OCI-LY7 (cell line): ENCODE data around the gene FTCDNL1. TPM values are rescaled to one million over a fixed set of nuclear protein-coding genes. Genes with fewer than 3 reads are reported as not detected.

ENCODE experiments used
- BruUV-seq: library from RNA; stranded (reverse); fragments of 400-500 nt; replicated peaks from 2 replicates; lab custom pipeline; 2021; lab: Mats Ljungman, UMichigan
- CTCF ChIA-PET: fragments of 300-600 bp; sonication (Branson Sonifier 250); formaldehyde crosslinking; loops from one replicate; lab custom pipeline; 2022; ENCODE audit warnings: antibody characterized with exemption; ENCODE audit not compliant: unreplicated experiment; lab: Charles Lee
- POLR2A ChIA-PET: fragments of 300-600 bp; sonication (Branson Sonifier 250); formaldehyde crosslinking; loops from one replicate; lab custom pipeline; 2022; ENCODE audit warnings: antibody characterized with exemption; lab: Charles Lee
- DNase-seq: peaks from one replicate; pipeline ENCODE4 v3.0.0-alpha.2; 2015; ENCODE audit warnings: low spot score
- H2AFZ ChIP-seq: fragments of 200-600 bp; sonication (generic), shearing (Covaris generic); 2 replicates; pipeline ENCODE4 v1.6.1; 2014; ENCODE audit warnings: mild to moderate bottlenecking, antibody characterized with exemption, low read length, moderate library complexity
- H3K27ac ChIP-seq: fragments of 200-600 bp; sonication (generic); 2 replicates; pipeline ENCODE4 v1.5.1; 2014; ENCODE audit warnings: mixed run types, low read depth, mild to moderate bottlenecking, moderate library complexity, low read length, inconsistent platforms; ENCODE audit not compliant: poor library complexity, severe bottlenecking
- H3K36me3 ChIP-seq: fragments of 200-600 bp; sonication (generic); 2 replicates; pipeline ENCODE4 v1.6.1; 2014; ENCODE audit warnings: mild to moderate bottlenecking, antibody characterized with exemption, low read length, moderate library complexity, mixed read lengths; ENCODE audit not compliant: insufficient read depth
- H3K4me1 ChIP-seq: fragments of 200-600 bp; sonication (generic); 2 replicates; pipeline ENCODE4 v1.5.1; 2014; ENCODE audit warnings: mild to moderate bottlenecking, low read length; ENCODE audit not compliant: insufficient read depth, poor library complexity, severe bottlenecking
- H3K4me2 ChIP-seq: fragments of 200-600 bp; sonication (generic); 2 replicates; pipeline ENCODE4 v1.6.1; 2014; ENCODE audit warnings: mild to moderate bottlenecking, low read length
- H3K4me3 ChIP-seq: fragments of 200-600 bp; sonication (generic); 2 replicates; pipeline ENCODE4 v1.5.1; 2014; ENCODE audit warnings: mild to moderate bottlenecking, low read depth, low read length; ENCODE audit not compliant: poor library complexity, severe bottlenecking
- H3K79me2 ChIP-seq: fragments of 200-600 bp; sonication (generic); 2 replicates; pipeline ENCODE4 v1.6.1; 2016; ENCODE audit warnings: low read depth, mild to moderate bottlenecking, low read length, moderate library complexity, mixed read lengths; ENCODE audit not compliant: insufficient read depth
- H3K9me2 ChIP-seq: fragments of 200-600 bp; sonication (generic); 2 replicates; pipeline ENCODE4 v1.6.1; 2016; ENCODE audit warnings: mild to moderate bottlenecking, low read length, mixed read lengths; ENCODE audit not compliant: insufficient read depth
- H3K9me3 ChIP-seq: fragments of 200-600 bp; sonication (generic); 2 replicates; pipeline ENCODE4 v1.6.1; 2014; ENCODE audit warnings: mild to moderate bottlenecking, mixed run types, low read length, mixed read lengths
- H4K20me1 ChIP-seq: fragments of 200-600 bp; sonication (generic); 2 replicates; pipeline ENCODE4 v1.6.1; 2014; ENCODE audit warnings: mild to moderate bottlenecking, antibody characterized with exemption, low read length, moderate library complexity, mixed read lengths; ENCODE audit not compliant: insufficient read depth
- CTCF ChIP-seq: fragments of 200-600 bp; sonication (generic); conservative IDR thresholded peaks from 2 replicates; pipeline ENCODE4 v1.5.1; 2014; ENCODE audit warnings: mild to moderate bottlenecking, antibody characterized with exemption, low read length, moderate library complexity, mixed read lengths
- EZH2phosphoT487 ChIP-seq: fragments of 200-600 bp; sonication (generic); IDR thresholded peaks from 2 replicates; pipeline ENCODE4 v1.6.1; 2018; ENCODE audit warnings: low read depth, borderline replicate concordance, mild to moderate bottlenecking, mixed run types, antibody characterized with exemption, low read length, moderate library complexity, mixed read lengths
- intact Hi-C: fragments of 100-400 bp; cut with micrococcal nuclease; formaldehyde crosslinking; loops from one replicate; pipeline ENCODE4 v1.10.0; 2022; ENCODE audit not compliant: unreplicated experiment
- total RNA-seq, 2 experiments: library from RNA; depleted of rRNA in 1 of 2; stranded (reverse); fragments of >200 nt in 1 of 2; shearing (Covaris generic) in 1 of 2; gene quantifications; 2 replicates each; pipeline ENCODE4 v1.2.3, GENCODE V29; 2014 to 2022

FTCDNL1 gene
- total RNA-seq, 2 experiments from 2014 or later: 0.40 to 0.54 TPM

- ChIA-PET POLR2A (no interaction called here), CTCF (no interaction called here)
- DNase-seq: no peak
Measured at GRCh38 chr2:199778655-199779054, 72.3 kb downstream of the FTCDNL1 start.

DNA sequence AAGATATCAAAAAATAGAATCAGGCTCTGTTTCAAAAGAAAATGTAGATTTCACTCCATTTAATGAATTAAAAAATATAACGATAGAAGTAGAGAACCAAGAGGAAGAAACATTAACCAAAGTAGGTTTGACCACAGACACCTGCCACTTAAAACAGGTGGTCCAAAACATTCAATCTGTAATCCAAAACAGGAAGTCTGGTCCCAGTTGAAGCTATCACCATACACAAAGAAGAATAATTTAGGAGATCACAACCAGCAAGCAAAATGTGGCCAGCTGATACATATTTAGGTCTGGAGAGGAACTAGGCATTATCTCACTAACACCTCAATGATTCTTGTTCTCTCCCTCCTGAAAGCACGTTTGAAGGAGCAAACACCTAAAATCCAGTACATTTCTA lies 73.1 kb downstream of the FTCDNL1 start:
- H3K4me2 ChIP-seq: peak overlapping the region; percentile 34
- H3K79me2 ChIP-seq: no peaks in the 10 kb centered on the region
- TF ChIP-seq CTCF (no peak), EZH2phosphoT487 (no peak)
- H2AFZ ChIP-seq: peak overlapping the region; percentile 48
- CTCF ChIA-PET: no interaction called here
- POLR2A ChIA-PET: no interaction called here
- H3K36me3 ChIP-seq: no peaks in the 10 kb centered on the region; the same call in 1 of the 2 replicates
- H3K4me1 ChIP-seq: peaks cover 22% of the 10 kb centered on the region
- H4K20me1 ChIP-seq: no peaks in the 10 kb centered on the region
- H3K27ac ChIP-seq: peak overlapping the region; percentile 64
- no peaks in the 10 kb centered on the region for H3K9me3 ChIP-seq
- DNase-seq: peak; percentile 70
- H3K4me3 ChIP-seq: peak overlapping the region; percentile 5
- no peaks in the 10 kb centered on the region for H3K9me2 ChIP-seq
- intact Hi-C loops: no loop called here
- no TSS peak for BruUV-seq

More at GRCh38 chr2:199778655-199779054, 72.3 kb downstream of the FTCDNL1 start:
- Histone ChIP-seq H3K27ac (peak overlapping the region; percentile 64), H3K9me2 (no peaks in the 10 kb centered on the region), H3K79me2 (no peaks in the 10 kb centered on the region), H3K4me2 (peak overlapping the region; percentile 34), H3K9me3 (no peaks in the 10 kb centered on the region), H3K4me1 (peaks cover 22% of the 10 kb centered on the region), H4K20me1 (no peaks in the 10 kb centered on the region), H2AFZ (peak overlapping the region; percentile 48; the same call in 1 of the 2 replicates), H3K36me3 (no peaks in the 10 kb centered on the region; the same call in 1 of the 2 replicates), H3K4me3 (peak overlapping the region; percentile 5)
- no TSS peak for BruUV-seq
- intact Hi-C loops: no loop called here
- TF ChIP-seq CTCF (no peak), EZH2phosphoT487 (no peak)

- Histone ChIP-seq H3K4me3 (no peak overlapping the region), H3K79me2 (no peaks in the 10 kb centered on the region), H3K27ac (peak overlapping the region; percentile 64), H2AFZ (peak overlapping the region; percentile 48; the same call in 1 of the 2 replicates), H3K4me1 (peaks cover 22% of the 10 kb centered on the region), H4K20me1 (no peaks in the 10 kb centered on the region), H3K4me2 (peak overlapping the region; percentile 34), H3K36me3 (no peaks in the 10 kb centered on the region; the same call in 1 of the 2 replicates), H3K9me2 (no peaks in the 10 kb centered on the region), H3K9me3 (no peaks in the 10 kb centered on the region)
- TF ChIP-seq CTCF: no peak
- TF ChIP-seq EZH2phosphoT487: no peak
- intact Hi-C loops: no loop called here
- no peak for DNase-seq
- ChIA-PET CTCF (no interaction called here), POLR2A (interaction anchor here (0.5 kb wide), 1 partner anchor 93 kb away, joined by 3 read pairs; no protein-coding TSS in a partner anchor)
- BruUV-seq: no TSS peak
Measured at GRCh38 chr2:199777315-199777714, 73.7 kb downstream of the FTCDNL1 start.
